Neural progenitor cell (in vitro differentiated cells): Measurements from ENCODE around the gene CADPS.

ENCODE experiments used
- EZH2phosphoT487 ChIP-seq: fragments of 200-600 bp; sonication (generic); IDR thresholded peaks from 2 replicates; pipeline ENCODE4 v1.6.1; 2017; ENCODE audit warnings: antibody characterized with exemption
- TF ChIP-seq, protein P1 (sequence below): fragments of 200-600 bp; sonication (generic); IDR thresholded peaks from 2 replicates; pipeline ENCODE4 v1.5.1; 2017; ENCODE audit warnings: antibody characterized with exemption, mild to moderate bottlenecking

DNA sequence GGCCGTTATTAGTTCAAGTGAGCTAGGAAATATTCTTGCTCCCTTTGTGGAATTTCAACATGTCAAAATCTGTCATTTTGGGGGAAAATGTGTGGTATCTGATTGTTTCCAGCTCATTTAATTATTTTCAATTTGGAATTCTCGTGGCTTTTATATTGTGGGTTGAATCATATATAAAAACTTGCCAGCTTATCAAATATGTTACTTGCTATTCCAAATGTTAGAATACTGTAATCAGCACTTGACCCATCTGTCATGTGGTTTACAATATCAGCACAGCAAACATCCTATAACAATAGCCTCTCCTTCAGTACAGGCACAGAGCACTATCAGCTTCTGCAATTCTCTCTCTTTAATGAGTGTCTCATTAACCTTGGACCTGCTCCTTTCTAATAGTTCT lies 371.7 kb downstream of the CADPS start:
- TF ChIP-seq, protein P1, sequence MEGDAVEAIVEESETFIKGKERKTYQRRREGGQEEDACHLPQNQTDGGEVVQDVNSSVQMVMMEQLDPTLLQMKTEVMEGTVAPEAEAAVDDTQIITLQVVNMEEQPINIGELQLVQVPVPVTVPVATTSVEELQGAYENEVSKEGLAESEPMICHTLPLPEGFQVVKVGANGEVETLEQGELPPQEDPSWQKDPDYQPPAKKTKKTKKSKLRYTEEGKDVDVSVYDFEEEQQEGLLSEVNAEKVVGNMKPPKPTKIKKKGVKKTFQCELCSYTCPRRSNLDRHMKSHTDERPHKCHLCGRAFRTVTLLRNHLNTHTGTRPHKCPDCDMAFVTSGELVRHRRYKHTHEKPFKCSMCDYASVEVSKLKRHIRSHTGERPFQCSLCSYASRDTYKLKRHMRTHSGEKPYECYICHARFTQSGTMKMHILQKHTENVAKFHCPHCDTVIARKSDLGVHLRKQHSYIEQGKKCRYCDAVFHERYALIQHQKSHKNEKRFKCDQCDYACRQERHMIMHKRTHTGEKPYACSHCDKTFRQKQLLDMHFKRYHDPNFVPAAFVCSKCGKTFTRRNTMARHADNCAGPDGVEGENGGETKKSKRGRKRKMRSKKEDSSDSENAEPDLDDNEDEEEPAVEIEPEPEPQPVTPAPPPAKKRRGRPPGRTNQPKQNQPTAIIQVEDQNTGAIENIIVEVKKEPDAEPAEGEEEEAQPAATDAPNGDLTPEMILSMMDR: no peak
- no peak for TF ChIP-seq EZH2phosphoT487
